B cell (primary cell): ENCODE measurements around the gene PRKCB. TPM values are rescaled to one million over a fixed set of nuclear protein-coding genes. Genes with fewer than 3 reads are reported as not detected.

ENCODE experiments used
- ATAC-seq: fragments of 200-7000 bp; cut with Tn5 transposase; one replicate; pipeline ENCODE4 v1.10.0; 2021; ENCODE audit warnings: low read depth, mild to moderate bottlenecking, moderate number of reproducible peaks, moderate library complexity
- CTCF ChIA-PET: fragments of 350-600 bp; sonication (Branson Sonifier 250); formaldehyde crosslinking; loops from one replicate; lab custom pipeline; 2021; ENCODE audit warnings: antibody characterized with exemption, inconsistent platforms; lab: Charles Lee
- POLR2A ChIA-PET: fragments of 350-600 bp; sonication (Branson Sonifier 250); formaldehyde crosslinking; loops from one replicate; lab custom pipeline; 2021; ENCODE audit warnings: antibody characterized with exemption; lab: Charles Lee
- DNase-seq: peaks from one replicate; pipeline ENCODE4 v3.0.0; 2013
- H2AFZ ChIP-seq: 2 replicates; pipeline ENCODE4 v1.6.1; 2012; ENCODE audit warnings: mild to moderate bottlenecking, low read depth, low read length; ENCODE audit not compliant: insufficient read depth, poor library complexity, severe bottlenecking
- H3K27ac ChIP-seq, 2 donors: 1 replicate in 1 of 2; 2 replicates in 1 of 2; pipeline ENCODE4 v1.5.1; 2012 to 2013; ENCODE audit warnings: low read length in 2 of 2, mild to moderate bottlenecking in 2 of 2, moderate library complexity in 1 of 2
- H3K27me3 ChIP-seq, 4 experiments: fragments of 200-600 bp in 1 of 4; sonication (generic) in 1 of 4; replicated peaks in 1 of 4; 1 replicate in 2 of 4; 2 replicates in 2 of 4; pipeline versions ENCODE4 v1.6.1 to v1.7.0; 2013 to 2016; ENCODE audit warnings: low read length in 3 of 4, mild to moderate bottlenecking in 2 of 4, mixed read lengths in 1 of 4, moderate library complexity in 1 of 4; ENCODE audit not compliant: insufficient read depth in 4 of 4, control insufficient read depth in 3 of 4; ENCODE audit errors: control extremely low read depth in 1 of 4
- H3K36me3 ChIP-seq, 2 experiments: replicated peaks in 1 of 2; 1 replicate in 1 of 2; 2 replicates in 1 of 2; pipeline versions ENCODE4 v1.6.1 to v1.7.1; 2013; ENCODE audit warnings: low read length in 1 of 2; ENCODE audit not compliant: insufficient read depth in 2 of 2, control insufficient read depth in 1 of 2; ENCODE audit errors: control extremely low read depth in 1 of 2, extremely low read depth in 1 of 2
- H3K4me1 ChIP-seq, 2 donors: fragments of 200-600 bp in 1 of 2; sonication (generic) in 1 of 2; 1 replicate in 1 of 2; 2 replicates in 1 of 2; pipeline versions ENCODE4 v1.5.1 to v1.6.1; 2013 to 2017; ENCODE audit warnings: low read length in 2 of 2; ENCODE audit not compliant: control insufficient read depth in 2 of 2, insufficient read depth in 2 of 2
- H3K4me2 ChIP-seq: replicated peaks from 2 replicates; pipeline ENCODE3; 2012; ENCODE audit warnings: mild to moderate bottlenecking, low read depth, low read length; ENCODE audit not compliant: poor library complexity, severe bottlenecking
- H3K4me3 ChIP-seq, 5 experiments: fragments of 200-600 bp in 1 of 5; sonication (generic) in 1 of 5; 1 replicate in 3 of 5; 2 replicates in 2 of 5; pipeline versions ENCODE4 v1.5.1 to v1.7.0; 2011 to 2016; ENCODE audit warnings: low read length in 4 of 5, mild to moderate bottlenecking in 4 of 5, low read depth in 2 of 5, control low read depth in 1 of 5, moderate library complexity in 1 of 5; ENCODE audit not compliant: insufficient read depth in 1 of 5; ENCODE audit errors: control extremely low read depth in 1 of 5, extremely low read depth in 1 of 5
- H3K79me2 ChIP-seq: fragments of 200-600 bp; sonication (generic); one replicate; pipeline ENCODE4 v1.6.0; 2016; ENCODE audit warnings: low read length; ENCODE audit not compliant: control insufficient read depth, insufficient read depth
- H3K9ac ChIP-seq: fragments of 200-600 bp; sonication (generic); 2 replicates; pipeline ENCODE4 v1.6.1; 2017; ENCODE audit warnings: mild to moderate bottlenecking, low read length, moderate library complexity
- H3K9me3 ChIP-seq, 3 donors: one replicate each; pipeline versions ENCODE4 v1.6.1 to v1.7.1; 2013; ENCODE audit warnings: low read length in 2 of 3; ENCODE audit not compliant: control insufficient read depth in 2 of 3, insufficient read depth in 1 of 3; ENCODE audit errors: control extremely low read depth in 1 of 3
- H4K20me1 ChIP-seq: 2 replicates; pipeline ENCODE4 v1.6.0; 2012; ENCODE audit warnings: mild to moderate bottlenecking, low read length; ENCODE audit not compliant: insufficient read depth, control insufficient read depth, poor library complexity, severe bottlenecking
- H3K27ac Mint-ChIP-seq: one replicate; pipeline ENCODE4 v1.8.0; 2021; ENCODE audit warnings: mixed read lengths
- H3K27me3 Mint-ChIP-seq: one replicate; pipeline ENCODE4 v1.8.0; 2021; ENCODE audit warnings: mixed read lengths
- H3K4me1 Mint-ChIP-seq: one replicate; pipeline ENCODE4 v1.8.0; 2021; ENCODE audit warnings: mixed read lengths
- H3K4me3 Mint-ChIP-seq: one replicate; pipeline ENCODE4 v1.8.0; 2021; ENCODE audit warnings: mixed read lengths
- H3K9me3 Mint-ChIP-seq: one replicate; pipeline ENCODE4 v1.8.0; 2022; ENCODE audit warnings: mixed read lengths; ENCODE audit not compliant: insufficient read depth
- EZH2 ChIP-seq: IDR thresholded peaks from 2 replicates; pipeline ENCODE4 v1.6.1; 2012; ENCODE audit warnings: borderline replicate concordance, low read depth, mild to moderate bottlenecking, moderate library complexity, low read length; ENCODE audit not compliant: insufficient read depth, poor library complexity, severe bottlenecking
- WGBS: methylation state at CpG from one replicate; pipeline ENCODE4 v1.1.5; 2013; ENCODE audit warnings: missing lambda C conversion rate; ENCODE audit not compliant: insufficient coverage; 5-methylcytosine and 5-hydroxymethylcytosine counted together
- intact Hi-C: fragments of 100-400 bp; cut with micrococcal nuclease; formaldehyde crosslinking; loops from one replicate; pipeline ENCODE4 v1.10.0; 2022
- polyA plus RNA-seq: library from polyadenylated mRNA; depleted of rRNA; stranded (reverse); fragments of >200 nt; gene quantifications from 2 replicates; pipeline ENCODE4 v1.2.3, GENCODE V29; 2012
- total RNA-seq, 2 donors: library from RNA; stranded (reverse); fragments of 120-200 nt in 1 of 2; gene quantifications; 1 replicate in 1 of 2; 2 replicates in 1 of 2; pipeline versions ENCODE4 v1.2.3 to v1.2.4, GENCODE V29; 2013 to 2022
- TF ChIP-seq, protein P1 (sequence below): fragments of 200-600 bp; IDR thresholded peaks from one replicate; pipeline ENCODE4 v1.8.0; 2022; ENCODE audit warnings: antibody characterized with exemption, mild to moderate bottlenecking

The PRKCB gene
- total and polyA plus RNA-seq, 2 donors (not counting 1 experiment from before 2014, with no cell fraction given): 106 to 373 TPM

DNA sequence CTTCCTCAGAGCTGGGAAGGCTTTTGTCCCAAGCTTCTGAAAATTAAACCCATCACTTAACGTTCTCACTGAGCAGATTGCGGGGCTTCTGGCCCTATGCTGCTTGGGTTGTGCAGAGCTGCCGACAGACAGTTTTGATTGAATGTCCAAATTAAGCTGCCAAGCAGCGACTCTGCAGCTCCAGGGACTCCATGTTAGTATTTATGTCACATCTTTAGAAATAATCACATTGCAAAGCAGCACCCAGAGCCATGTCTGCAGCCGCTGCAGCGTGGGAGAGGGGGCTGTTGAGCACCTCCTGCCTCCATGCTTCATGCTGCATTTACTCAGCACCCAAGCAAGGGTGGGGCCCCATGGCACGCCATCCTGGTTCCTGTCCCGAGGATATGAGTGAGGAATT lies 242.2 kb downstream of the PRKCB start:
- Histone ChIP-seq H3K79me2 (peaks cover 81% of the 10 kb centered on the region), H3K4me1 (peaks cover 34 to 43% of the 10 kb centered on the region in 2 donors), H3K36me3 (peaks cover 1 to 30% of the 10 kb centered on the region in 2 experiments), H3K9me3 (no peaks in the 10 kb centered on the region), H3K4me3 (no peak overlapping the region), H3K9ac (no peak overlapping the region), H3K27me3 (no peaks in the 10 kb centered on the region), H4K20me1 (peaks cover 51% of the 10 kb centered on the region), H3K4me2 (no peak overlapping the region), H2AFZ (no peak overlapping the region), H3K27ac (no peak overlapping the region)
- H3K27me3 Mint-ChIP-seq: no peaks in the 10 kb centered on the region
- no peak for TF ChIP-seq EZH2
- TF ChIP-seq, protein P1, sequence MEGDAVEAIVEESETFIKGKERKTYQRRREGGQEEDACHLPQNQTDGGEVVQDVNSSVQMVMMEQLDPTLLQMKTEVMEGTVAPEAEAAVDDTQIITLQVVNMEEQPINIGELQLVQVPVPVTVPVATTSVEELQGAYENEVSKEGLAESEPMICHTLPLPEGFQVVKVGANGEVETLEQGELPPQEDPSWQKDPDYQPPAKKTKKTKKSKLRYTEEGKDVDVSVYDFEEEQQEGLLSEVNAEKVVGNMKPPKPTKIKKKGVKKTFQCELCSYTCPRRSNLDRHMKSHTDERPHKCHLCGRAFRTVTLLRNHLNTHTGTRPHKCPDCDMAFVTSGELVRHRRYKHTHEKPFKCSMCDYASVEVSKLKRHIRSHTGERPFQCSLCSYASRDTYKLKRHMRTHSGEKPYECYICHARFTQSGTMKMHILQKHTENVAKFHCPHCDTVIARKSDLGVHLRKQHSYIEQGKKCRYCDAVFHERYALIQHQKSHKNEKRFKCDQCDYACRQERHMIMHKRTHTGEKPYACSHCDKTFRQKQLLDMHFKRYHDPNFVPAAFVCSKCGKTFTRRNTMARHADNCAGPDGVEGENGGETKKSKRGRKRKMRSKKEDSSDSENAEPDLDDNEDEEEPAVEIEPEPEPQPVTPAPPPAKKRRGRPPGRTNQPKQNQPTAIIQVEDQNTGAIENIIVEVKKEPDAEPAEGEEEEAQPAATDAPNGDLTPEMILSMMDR: no peak
- WGBS: 91% methylated on average over 5 of the region's 8 CpGs
- no peak overlapping the region for H3K27ac Mint-ChIP-seq
- intact Hi-C loops: loop anchor here (10.0 kb wide), 1 partner anchor 47 kb away; no protein-coding TSS in a partner anchor
- H3K4me1 Mint-ChIP-seq: peaks cover 56% of the 10 kb centered on the region
- ChIA-PET POLR2A (no interaction called here), CTCF (interaction anchor here (0.8 to 1.4 kb wide), 2 partner anchors 63 to 274 kb away, joined by 3 to 4 read pairs; no protein-coding TSS in a partner anchor)
- ATAC-seq (no peak), DNase-seq (no peak)
- no peak overlapping the region for H3K4me3 Mint-ChIP-seq
- no peaks in the 10 kb centered on the region for H3K9me3 Mint-ChIP-seq

DNA sequence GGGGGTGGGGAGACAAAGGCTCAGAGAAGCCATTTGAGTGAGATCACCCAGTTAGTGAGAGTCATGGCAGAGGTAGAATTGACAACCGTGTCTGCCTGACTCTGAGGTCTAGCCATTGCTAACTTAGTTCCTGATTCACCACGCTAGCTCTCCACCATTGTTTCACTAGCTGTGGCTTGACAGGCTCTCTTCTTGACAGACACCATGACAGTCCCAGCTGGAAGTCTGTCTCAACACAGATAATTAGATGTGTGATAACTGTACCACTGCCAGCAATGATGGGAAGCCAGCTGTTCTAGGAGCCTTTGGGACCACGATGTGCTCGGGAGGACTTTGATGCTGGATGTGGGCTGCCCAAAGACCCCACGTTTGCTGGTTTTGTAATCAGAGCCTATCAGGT lies 249.9 kb downstream of the PRKCB start:
- Mint-ChIP-seq H3K27me3 (no peaks in the 10 kb centered on the region), H3K9me3 (peaks cover 5% of the 10 kb centered on the region), H3K27ac (peak overlapping the region; percentile 13), H3K4me3 (no peak overlapping the region), H3K4me1 (peaks cover 21% of the 10 kb centered on the region)
- H4K20me1 ChIP-seq: peaks cover 45% of the 10 kb centered on the region
- peaks cover 0 to 8% (median 2%) of the 10 kb centered on the region in 3 donors for H3K9me3 ChIP-seq
- no peak overlapping the region for H3K4me3 ChIP-seq
- ChIA-PET CTCF (interaction anchor here (0.8 kb wide), 1 partner anchor 259 kb away, joined by 3 read pairs; no protein-coding TSS in a partner anchor), POLR2A (no interaction called here)
- no peaks in the 10 kb centered on the region for H3K4me1 ChIP-seq
- peaks cover 0 to 29% of the 10 kb centered on the region in 2 experiments for H3K36me3 ChIP-seq
- no peak for DNase-seq
- intact Hi-C loops: no loop called here
- H3K27me3 ChIP-seq: no peaks in the 10 kb centered on the region
- WGBS: 94% methylated on average over 4 of the region's 5 CpGs
- no peak overlapping the region for H3K9ac ChIP-seq
- TF ChIP-seq EZH2: no peak
- TF ChIP-seq, protein P1: no peak
- no peak overlapping the region for H2AFZ ChIP-seq
- H3K79me2 ChIP-seq: peaks cover 57% of the 10 kb centered on the region
- H3K27ac ChIP-seq: peak overlapping the region in 1 of 2 donors; percentile 26
- H3K4me2 ChIP-seq: no peak overlapping the region
- ATAC-seq: no peak
